ENCODE results near the gene MYO15A. TPM values are rescaled to one million over a fixed set of nuclear protein-coding genes. Genes with fewer than 3 reads are reported as not detected.

MYO15A gene
- total RNA-seq, 1 experiment from 2014 or later = 2.8 TPM

DNA sequence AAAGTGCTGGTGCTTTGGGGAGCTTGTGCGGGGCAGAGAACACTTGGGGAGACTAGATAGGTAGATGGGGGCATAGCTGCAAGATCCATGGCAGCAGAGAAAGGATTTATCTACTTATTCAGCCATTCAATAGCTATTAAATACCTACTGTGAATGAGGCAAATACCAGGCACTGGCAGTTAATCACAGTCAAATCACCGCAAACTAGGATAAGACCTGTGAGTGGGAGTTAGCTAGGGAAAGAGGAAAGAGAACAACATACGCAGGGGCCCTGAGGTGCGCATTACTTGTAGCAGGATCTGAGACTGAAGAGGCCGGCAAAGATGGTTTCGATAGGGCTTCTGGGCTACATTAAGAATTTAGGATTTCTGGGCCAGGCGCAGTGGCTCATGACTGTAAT lies 71.2 kb downstream of the MYO15A start:
- intact Hi-C loops (cut with micrococcal nuclease) = no loop called here
- ATAC-seq = no peak

More for the DNA sequence above, 71.2 kb downstream of the MYO15A start:
- H3K4me1 ChIP-seq (ENCODE audit: control insufficient read depth in 1 of 2, insufficient read depth in 2 of 2, low read length in 2 of 2) = peaks cover 7 to 22% of the 10 kb centered on the region in 2 experiments
- no peak overlapping the region for H3K4me2 ChIP-seq (ENCODE audit: low read length)
- TF ChIP-seq SRF (IDR thresholded peaks at IDR 0.05; ENCODE audit: low read depth) = no peak
- TF ChIP-seq FOSL1 (IDR thresholded peaks at IDR 0.05; ENCODE audit: low read depth) = no peak
- TF ChIP-seq POLR2AphosphoS5 (IDR thresholded peaks at IDR 0.05; ENCODE audit: low read depth, low read length) = no peak
- TF ChIP-seq YY1 (IDR thresholded peaks at IDR 0.05; ENCODE audit: extremely low read depth, insufficient replicate concordance, low read depth, low read length) = no peak
- TF ChIP-seq, protein P1, sequence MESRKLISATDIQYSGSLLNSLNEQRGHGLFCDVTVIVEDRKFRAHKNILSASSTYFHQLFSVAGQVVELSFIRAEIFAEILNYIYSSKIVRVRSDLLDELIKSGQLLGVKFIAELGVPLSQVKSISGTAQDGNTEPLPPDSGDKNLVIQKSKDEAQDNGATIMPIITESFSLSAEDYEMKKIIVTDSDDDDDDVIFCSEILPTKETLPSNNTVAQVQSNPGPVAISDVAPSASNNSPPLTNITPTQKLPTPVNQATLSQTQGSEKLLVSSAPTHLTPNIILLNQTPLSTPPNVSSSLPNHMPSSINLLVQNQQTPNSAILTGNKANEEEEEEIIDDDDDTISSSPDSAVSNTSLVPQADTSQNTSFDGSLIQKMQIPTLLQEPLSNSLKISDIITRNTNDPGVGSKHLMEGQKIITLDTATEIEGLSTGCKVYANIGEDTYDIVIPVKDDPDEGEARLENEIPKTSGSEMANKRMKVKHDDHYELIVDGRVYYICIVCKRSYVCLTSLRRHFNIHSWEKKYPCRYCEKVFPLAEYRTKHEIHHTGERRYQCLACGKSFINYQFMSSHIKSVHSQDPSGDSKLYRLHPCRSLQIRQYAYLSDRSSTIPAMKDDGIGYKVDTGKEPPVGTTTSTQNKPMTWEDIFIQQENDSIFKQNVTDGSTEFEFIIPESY (IDR thresholded peaks at IDR 0.05; ENCODE audit: extremely low read depth, insufficient replicate concordance, low read length) = no peak
- TF ChIP-seq ZNF274 (IDR thresholded peaks at IDR 0.05; ENCODE audit: low read depth, low read length) = no peak
- TF ChIP-seq, protein P2, sequence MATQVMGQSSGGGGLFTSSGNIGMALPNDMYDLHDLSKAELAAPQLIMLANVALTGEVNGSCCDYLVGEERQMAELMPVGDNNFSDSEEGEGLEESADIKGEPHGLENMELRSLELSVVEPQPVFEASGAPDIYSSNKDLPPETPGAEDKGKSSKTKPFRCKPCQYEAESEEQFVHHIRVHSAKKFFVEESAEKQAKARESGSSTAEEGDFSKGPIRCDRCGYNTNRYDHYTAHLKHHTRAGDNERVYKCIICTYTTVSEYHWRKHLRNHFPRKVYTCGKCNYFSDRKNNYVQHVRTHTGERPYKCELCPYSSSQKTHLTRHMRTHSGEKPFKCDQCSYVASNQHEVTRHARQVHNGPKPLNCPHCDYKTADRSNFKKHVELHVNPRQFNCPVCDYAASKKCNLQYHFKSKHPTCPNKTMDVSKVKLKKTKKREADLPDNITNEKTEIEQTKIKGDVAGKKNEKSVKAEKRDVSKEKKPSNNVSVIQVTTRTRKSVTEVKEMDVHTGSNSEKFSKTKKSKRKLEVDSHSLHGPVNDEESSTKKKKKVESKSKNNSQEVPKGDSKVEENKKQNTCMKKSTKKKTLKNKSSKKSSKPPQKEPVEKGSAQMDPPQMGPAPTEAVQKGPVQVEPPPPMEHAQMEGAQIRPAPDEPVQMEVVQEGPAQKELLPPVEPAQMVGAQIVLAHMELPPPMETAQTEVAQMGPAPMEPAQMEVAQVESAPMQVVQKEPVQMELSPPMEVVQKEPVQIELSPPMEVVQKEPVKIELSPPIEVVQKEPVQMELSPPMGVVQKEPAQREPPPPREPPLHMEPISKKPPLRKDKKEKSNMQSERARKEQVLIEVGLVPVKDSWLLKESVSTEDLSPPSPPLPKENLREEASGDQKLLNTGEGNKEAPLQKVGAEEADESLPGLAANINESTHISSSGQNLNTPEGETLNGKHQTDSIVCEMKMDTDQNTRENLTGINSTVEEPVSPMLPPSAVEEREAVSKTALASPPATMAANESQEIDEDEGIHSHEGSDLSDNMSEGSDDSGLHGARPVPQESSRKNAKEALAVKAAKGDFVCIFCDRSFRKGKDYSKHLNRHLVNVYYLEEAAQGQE (IDR thresholded peaks at IDR 0.05; ENCODE audit: low read depth) = no peak
- TF ChIP-seq, protein P3, sequence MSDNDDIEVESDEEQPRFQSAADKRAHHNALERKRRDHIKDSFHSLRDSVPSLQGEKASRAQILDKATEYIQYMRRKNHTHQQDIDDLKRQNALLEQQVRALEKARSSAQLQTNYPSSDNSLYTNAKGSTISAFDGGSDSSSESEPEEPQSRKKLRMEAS (IDR thresholded peaks at IDR 0.05) = no peak
- TF ChIP-seq ELF1 (IDR thresholded peaks at IDR 0.05; ENCODE audit: borderline replicate concordance, low read depth) = no peak
- TF ChIP-seq, protein P4, sequence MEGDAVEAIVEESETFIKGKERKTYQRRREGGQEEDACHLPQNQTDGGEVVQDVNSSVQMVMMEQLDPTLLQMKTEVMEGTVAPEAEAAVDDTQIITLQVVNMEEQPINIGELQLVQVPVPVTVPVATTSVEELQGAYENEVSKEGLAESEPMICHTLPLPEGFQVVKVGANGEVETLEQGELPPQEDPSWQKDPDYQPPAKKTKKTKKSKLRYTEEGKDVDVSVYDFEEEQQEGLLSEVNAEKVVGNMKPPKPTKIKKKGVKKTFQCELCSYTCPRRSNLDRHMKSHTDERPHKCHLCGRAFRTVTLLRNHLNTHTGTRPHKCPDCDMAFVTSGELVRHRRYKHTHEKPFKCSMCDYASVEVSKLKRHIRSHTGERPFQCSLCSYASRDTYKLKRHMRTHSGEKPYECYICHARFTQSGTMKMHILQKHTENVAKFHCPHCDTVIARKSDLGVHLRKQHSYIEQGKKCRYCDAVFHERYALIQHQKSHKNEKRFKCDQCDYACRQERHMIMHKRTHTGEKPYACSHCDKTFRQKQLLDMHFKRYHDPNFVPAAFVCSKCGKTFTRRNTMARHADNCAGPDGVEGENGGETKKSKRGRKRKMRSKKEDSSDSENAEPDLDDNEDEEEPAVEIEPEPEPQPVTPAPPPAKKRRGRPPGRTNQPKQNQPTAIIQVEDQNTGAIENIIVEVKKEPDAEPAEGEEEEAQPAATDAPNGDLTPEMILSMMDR (IDR thresholded peaks at IDR 0.05 in 2 of 3, conservative IDR thresholded peaks at IDR 0.05 in 1 of 3; ENCODE audit: borderline replicate concordance in 1 of 3, insufficient read depth in 1 of 3, low read depth in 2 of 3, low read length in 2 of 3) = no peak
- TF ChIP-seq EZH2 (IDR thresholded peaks at IDR 0.05) = no peak
- no peak for TF ChIP-seq RAD21 (IDR thresholded peaks at IDR 0.05; ENCODE audit: low read depth)
- no peak for TF ChIP-seq EGR1 (IDR thresholded peaks at IDR 0.05; ENCODE audit: low read depth)
- no peak for TF ChIP-seq SP1 (IDR thresholded peaks at IDR 0.05; ENCODE audit: low read depth)
- TF ChIP-seq SIN3A (IDR thresholded peaks at IDR 0.05; ENCODE audit: low read depth) = no peak
- TF ChIP-seq CEBPB (IDR thresholded peaks at IDR 0.05; ENCODE audit: low read depth) = no peak
- no peak for TF ChIP-seq JUND (IDR thresholded peaks at IDR 0.05)
- TF ChIP-seq TCF7L2 (IDR thresholded peaks at IDR 0.05; ENCODE audit: borderline replicate concordance, extremely low read depth, insufficient read depth, insufficient read length) = no peak
- no peak for TF ChIP-seq ZFX (IDR thresholded peaks at IDR 0.05)
- no peak for TF ChIP-seq CBX3 (IDR thresholded peaks at IDR 0.05; ENCODE audit: low read depth)
- no peaks in the 10 kb centered on the region for H3K9me2 ChIP-seq (ENCODE audit: insufficient read depth)
- DNase-seq (ENCODE audit: low read depth, low spot score) = no peak
- H3K4me3 ChIP-seq (replicated peaks in 1 of 2; ENCODE audit: low read depth in 1 of 2, low read length in 2 of 2) = no peak overlapping the region
- H4K20me1 ChIP-seq (ENCODE audit: insufficient read depth) = no peaks in the 10 kb centered on the region
- ChIA-PET RAD21 (ENCODE audit: low non-redundant PET in 1 of 2, low total read pairs in 2 of 2, uncharacterized antibody in 2 of 2, unreplicated experiment in 2 of 2) (no interaction called here), CTCF (no interaction called here), POLR2A (interaction anchor here (0.5 kb wide), 1 partner anchor 10 kb away, joined by 4 read pairs; no protein-coding TSS in a partner anchor)
- peaks cover 7% of the 10 kb centered on the region for H3K79me2 ChIP-seq (ENCODE audit: insufficient read depth, low read length)
- no peak overlapping the region for H3K9ac ChIP-seq (ENCODE audit: low read length)
- H2AFZ ChIP-seq (ENCODE audit: low read depth, low read length, poor library complexity, severe bottlenecking) = no peak overlapping the region
- BruUV-seq (replicated peaks) = no TSS peak
- H3K27me3 ChIP-seq (ENCODE audit: insufficient read depth, low read length) = no peaks in the 10 kb centered on the region
- no peak overlapping the region for H3K27ac ChIP-seq (ENCODE audit: low read depth, low read length)
- H3K36me3 ChIP-seq (ENCODE audit: control insufficient read depth in 1 of 2, insufficient read depth in 2 of 2, low read length in 2 of 2) = no peaks in the 10 kb centered on the region
- H3K9me3 ChIP-seq (ENCODE audit: control insufficient read depth in 1 of 2, insufficient read depth in 1 of 2, low read depth in 1 of 2, low read length in 2 of 2) = no peaks in the 10 kb centered on the region

Data from HCT116 (cell line).